Measurements from ENCODE around the gene TSHZ2.
"Not testable (repeated sequence)": the region's sequence is repeated elsewhere in the genome, so short reads cannot be mapped to it uniquely, and the experiment has no call there.

TSHZ2 gene

DNA sequence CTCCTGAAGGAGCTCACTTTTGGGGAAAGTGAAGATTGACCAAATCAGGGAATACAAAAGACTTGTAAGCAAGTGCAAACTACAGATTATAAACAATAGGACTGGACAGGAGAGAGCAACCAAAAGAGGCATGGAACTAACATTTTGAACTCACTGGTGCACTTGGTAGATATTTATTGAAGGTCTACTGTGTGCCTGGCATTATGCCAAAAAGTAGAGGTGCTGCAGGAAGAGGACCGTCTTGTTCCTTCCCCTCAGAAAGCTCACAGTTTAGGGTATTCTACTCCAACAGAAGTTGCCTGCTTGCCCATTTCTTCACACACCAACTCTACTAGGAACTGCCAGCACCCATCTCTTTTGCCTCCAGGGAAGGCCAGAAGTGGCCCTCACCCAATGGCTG lies 10.0 kb upstream of the TSHZ2 start:
- DNase-seq, result no peak

- DNase-seq, result no peak
Observed at GRCh38 chr20:52963131-52963530, 9.0 kb upstream of the TSHZ2 start.

DNA sequence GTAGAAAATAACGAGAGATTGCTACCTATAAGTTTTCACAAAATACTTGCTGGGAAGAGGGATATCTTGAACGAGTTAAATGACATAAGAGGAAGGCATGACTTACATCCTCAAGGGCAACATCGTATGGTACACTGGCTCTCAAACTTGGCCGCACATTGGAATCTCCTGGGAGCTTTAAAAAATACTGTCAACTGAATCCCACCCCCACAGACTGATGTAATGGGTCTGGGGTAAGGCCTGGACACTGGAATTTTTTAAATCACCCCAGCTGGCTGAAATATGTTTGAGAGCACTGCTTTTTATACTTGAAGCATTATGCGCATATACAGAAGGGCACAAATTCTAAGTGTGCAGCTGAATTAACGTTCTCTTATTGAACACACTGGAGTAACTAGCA lies 8.0 kb upstream of the TSHZ2 start:
- DNase-seq, result no peak

GRCh38 chr20:52965380-52965779 lies 6.8 kb upstream of the TSHZ2 start:
- no peak for DNase-seq

- DNase-seq, result no peak
Observed at GRCh38 chr20:52965819-52966218, 6.3 kb upstream of the TSHZ2 start.

- not testable (repeated sequence) for DNase-seq
Observed at GRCh38 chr20:52966543-52966942, 5.6 kb upstream of the TSHZ2 start.

- no peak for DNase-seq
Observed at GRCh38 chr20:52971498-52972189, 514 bp upstream of the TSHZ2 start.

- DNase-seq, result peak in 3 of 5 experiments; percentile 25 to 64 (median 26)
Observed at GRCh38 chr20:52972965-52973819, 1.0 kb downstream of the TSHZ2 start.

DNA sequence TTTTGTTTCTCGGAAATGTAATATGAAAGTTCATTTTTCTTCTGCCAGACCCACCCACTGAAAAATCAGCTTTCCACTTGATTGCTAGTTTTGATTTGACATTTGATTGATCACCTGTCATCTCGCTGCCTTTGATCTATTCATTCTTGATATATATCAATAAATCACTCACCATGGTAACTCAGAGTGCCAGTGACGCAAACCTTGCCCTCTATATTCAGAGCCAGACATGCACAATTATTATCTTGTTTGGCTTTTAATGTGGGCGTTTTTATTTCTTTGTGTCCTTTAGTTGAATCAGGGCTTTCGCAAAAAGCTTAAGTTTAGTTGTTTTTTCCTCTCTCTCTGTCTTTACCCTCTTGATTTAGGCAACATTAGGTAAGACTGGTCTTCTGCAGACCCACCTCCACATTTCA lies 2.0 kb downstream of the TSHZ2 start:
- peak in 3 of 5 experiments; percentile 15 to 76 (median 25) for DNase-seq

GRCh38 chr20:52975029-52975732 lies 3.0 kb downstream of the TSHZ2 start:
- peak in 2 of 5 experiments; percentile 44 to 81 for DNase-seq

DNA sequence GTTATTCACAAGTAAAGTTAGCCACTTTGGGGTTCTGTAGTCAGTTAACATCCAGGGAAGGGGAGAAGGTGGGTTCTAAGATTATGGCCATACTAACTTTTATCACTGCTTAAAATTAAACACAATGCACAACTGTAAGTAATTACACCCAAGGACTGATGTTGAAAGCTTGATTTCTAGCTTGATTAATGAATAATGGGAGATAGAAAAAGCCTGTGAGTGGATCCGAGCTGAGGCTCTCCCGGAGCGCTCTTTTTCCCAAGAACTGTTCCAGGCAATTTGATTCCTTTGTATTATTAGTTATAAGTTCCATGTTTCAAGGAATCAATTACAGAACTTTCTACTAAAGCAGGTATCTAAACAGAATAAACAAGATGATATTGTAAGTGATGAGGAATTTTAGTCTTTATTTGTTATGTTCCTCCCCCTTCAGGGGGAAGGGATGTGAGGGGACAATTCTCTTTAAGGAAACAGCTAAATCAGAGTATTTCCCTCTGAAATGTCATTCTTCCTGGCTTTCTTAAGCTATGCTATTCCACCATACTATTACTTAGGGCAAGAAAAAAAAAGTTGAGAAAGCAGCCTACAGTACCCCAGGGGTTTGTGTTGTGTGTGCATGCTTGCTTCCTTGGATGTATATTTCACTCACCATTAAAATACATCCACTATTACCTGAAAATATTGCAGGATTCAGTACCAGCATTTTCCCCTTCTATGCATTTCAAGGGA lies 3.8 kb downstream of the TSHZ2 start:
- no peak for DNase-seq

DNA sequence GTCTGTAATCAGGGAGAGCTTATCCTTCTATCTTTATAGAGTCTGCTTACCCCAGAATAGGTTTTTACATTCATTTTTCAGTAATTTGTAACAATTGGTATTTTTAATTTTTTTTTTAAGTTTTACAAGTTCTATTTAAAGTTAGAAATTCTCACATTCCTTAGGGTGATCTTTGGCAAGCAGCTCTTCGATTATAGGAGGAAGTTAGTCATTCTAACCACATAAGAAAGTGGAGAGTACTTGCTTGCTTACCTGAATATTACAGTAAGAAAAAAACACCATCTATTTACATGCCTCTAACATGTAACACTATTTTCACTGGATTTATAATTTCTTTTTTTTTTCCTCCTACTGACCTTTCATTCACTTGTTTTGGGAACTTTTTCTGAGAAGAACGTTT lies 6.7 kb downstream of the TSHZ2 start:
- DNase-seq, result no peak

DNA sequence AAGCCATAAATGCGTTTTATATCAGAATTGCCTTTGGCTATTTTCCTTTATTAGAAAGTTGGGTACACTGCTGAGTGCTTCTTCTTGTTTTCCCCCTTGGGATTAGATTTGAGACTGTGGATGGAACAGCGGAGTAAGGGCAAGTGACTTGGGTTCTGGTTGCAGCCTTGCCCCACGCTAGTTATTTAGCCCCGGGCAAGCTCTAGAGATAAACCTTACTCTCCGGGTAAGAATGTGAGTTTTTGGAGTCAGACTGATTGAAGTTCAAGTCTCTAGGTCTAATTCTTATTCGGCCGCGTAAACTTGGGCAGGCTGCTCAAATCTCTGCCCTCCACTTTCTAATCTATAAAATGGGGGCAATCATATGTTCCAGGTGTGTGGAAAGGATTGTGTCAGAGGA lies 8.9 kb downstream of the TSHZ2 start:
- no peak for DNase-seq

GRCh38 chr20:52983726-52984450 lies 11.7 kb downstream of the TSHZ2 start:
- DNase-seq, result peak in 1 of 5 experiments; percentile 10

DNA sequence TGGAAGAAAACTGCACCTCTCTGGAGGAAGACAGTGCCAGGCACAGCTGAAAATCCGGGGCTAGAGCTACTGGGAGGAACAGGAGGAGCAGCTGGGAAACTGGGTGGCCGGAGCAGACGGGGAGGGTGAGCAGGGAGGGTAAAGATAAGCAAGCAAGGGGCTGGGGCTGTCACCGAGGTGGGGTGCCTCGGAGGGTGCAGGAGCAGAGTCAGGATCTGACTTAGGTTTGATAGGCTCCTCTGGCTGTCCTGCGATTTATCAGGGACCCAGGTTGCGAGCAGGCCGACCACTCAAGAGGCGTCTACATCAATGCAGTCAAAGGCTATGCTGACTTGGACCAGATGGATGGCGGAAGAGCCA lies 12.3 kb downstream of the TSHZ2 start:
- DNase-seq, result no peak

- DNase-seq, result no peak
Observed at GRCh38 chr20:52985687-52986086, 13.5 kb downstream of the TSHZ2 start.

GRCh38 chr20:52987295-52987694 lies 15.1 kb downstream of the TSHZ2 start:
- DNase-seq, result no peak

DNA sequence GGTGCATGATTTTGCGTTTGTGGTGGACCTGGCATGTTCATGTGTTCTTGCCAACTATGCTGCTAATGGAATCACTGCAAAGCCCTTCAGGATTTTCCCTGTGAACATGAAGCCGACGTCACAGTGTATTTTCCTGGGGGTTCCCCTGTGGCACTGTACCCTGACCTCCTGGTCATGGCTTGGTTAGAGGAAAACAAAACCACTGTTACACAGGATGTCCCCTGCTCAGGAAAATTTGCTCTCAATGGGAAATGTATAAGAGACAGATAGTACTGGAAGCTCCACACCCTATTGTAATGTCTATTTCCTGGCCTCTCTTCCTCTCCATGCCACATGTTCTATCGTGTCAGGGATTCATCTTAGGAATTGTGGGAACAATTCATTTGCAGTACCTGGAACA lies 19.7 kb downstream of the TSHZ2 start:
- no peak for DNase-seq

- no peak for DNase-seq
Observed at GRCh38 chr20:52992632-52993031, 20.5 kb downstream of the TSHZ2 start.

DNA sequence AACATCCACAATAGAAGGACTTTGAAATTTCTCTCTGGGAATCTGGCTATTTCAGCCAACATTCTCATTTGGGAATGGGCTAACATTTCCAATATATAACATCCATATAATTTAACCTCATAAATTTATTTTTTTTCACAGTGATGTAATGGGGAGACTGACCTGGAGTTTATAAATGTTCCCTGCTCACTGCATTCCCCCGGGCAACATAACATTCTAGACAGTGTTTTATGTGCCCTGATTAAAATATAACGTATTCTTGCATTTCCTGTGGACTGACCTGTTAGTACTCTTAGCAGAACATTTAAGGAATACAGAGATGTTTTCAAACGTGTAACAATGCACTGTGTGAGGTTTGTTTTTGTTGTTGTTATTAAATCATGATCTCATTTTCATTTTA lies 20.9 kb downstream of the TSHZ2 start:
- DNase-seq, result no peak

DNA sequence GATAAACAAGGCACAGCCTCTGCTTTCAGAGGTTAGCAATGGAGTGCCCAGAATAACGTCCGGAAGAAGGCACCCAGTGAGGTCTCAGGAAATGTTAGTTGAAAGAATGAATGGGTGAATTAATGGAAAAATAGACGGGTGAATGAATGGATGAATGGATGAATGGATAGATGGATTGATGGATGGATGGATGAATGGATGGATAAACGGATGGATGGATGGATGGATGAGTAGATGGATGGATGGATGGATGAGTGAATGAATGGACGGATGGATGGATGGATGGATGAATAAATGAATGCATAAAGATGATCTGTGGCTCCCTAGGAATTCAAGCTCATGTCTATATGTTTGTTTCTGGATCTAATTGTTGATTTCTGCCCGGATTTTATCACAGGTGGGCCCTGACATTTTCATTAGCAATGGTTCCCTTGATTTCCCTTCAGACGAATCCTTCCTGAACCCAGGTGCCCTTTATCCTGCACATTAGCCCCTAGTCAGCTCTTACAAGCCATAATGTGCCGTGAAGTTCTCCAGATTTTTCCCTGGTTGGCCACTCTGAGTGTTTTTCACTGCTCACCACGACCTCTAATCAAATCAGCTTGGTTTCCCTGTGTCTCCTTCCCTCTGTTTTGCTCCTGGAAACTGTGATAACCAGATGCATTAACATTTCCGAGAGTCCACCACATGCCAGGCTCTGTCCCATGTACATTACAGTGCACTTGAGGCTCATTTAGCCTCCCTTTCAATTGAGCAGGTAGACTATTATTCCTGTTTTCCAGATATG lies 22.2 kb downstream of the TSHZ2 start:
- DNase-seq, result no peak

Data from T-helper 2 cell (primary cell).